ENCODE measurements around the gene SMARCA2.

GRCh38 chr9:1972672-1973071, 42.5 kb upstream of the SMARCA2 start:
- TF ChIP-seq POLR2A (IDR thresholded peaks at IDR 0.05; ENCODE audit: low read length) (no peak), GATA1 (IDR thresholded peaks at IDR 0.05; ENCODE audit: low read depth, low read length) (no peak)

Data from erythroblast (primary cell).